HepG2 (cell line): ENCODE data around the gene PUS3. TPM values are rescaled to one million over a fixed set of nuclear protein-coding genes. Genes with fewer than 3 reads are reported as not detected.

Experiments
- ASH2L ChIP-seq: fragments of 300-600, 200-600 bp; sonication (generic); IDR thresholded peaks from 2 replicates; pipeline ENCODE4 v1.7.0; 2017; ENCODE audit warnings: low read depth, mild to moderate bottlenecking, moderate library complexity, mixed read lengths, low read length; ENCODE audit not compliant: insufficient read length
- ATF4 ChIP-seq, 2 experiments: fragments of 450-650 bp in 1 of 2; sonication (generic) in 1 of 2; formaldehyde crosslinking; IDR thresholded peaks; 2 replicates each; pipeline versions ENCODE4 v1.5.0 to v1.8.0; 2020 to 2022; ENCODE audit warnings: mild to moderate bottlenecking in 1 of 2, missing genetic modification reagents in 1 of 2
- BCL3 ChIP-seq: sonication (generic); formaldehyde crosslinking; IDR thresholded peaks from 2 replicates; pipeline ENCODE4 v1.5.1; 2020; ENCODE audit warnings: mild to moderate bottlenecking, missing genetic modification reagents, moderate library complexity
- DZIP1 ChIP-seq: sonication (generic); formaldehyde crosslinking; IDR thresholded peaks from 2 replicates; pipeline ENCODE4 v1.5.0; 2020; ENCODE audit warnings: mild to moderate bottlenecking, missing genetic modification reagents
- E2F5 ChIP-seq: sonication (generic); formaldehyde crosslinking; conservative IDR thresholded peaks from 2 replicates; pipeline ENCODE4 v1.4.0; 2020; ENCODE audit warnings: missing genetic modification reagents
- HNF4G ChIP-seq, 2 experiments: sonication (generic) in 1 of 2; formaldehyde crosslinking in 1 of 2; IDR thresholded peaks; 2 replicates each; pipeline versions ENCODE4 v1.4.0 to v1.6.1; 2011 to 2020; ENCODE audit warnings: borderline replicate concordance in 2 of 2, low read depth in 2 of 2, mild to moderate bottlenecking in 2 of 2, low read length in 1 of 2, missing genetic modification reagents in 1 of 2, moderate library complexity in 1 of 2
- NR2C2 ChIP-seq: sonication (generic); formaldehyde crosslinking; IDR thresholded peaks from 2 replicates; pipeline ENCODE4 v1.4.0; 2020; ENCODE audit warnings: missing genetic modification reagents, mild to moderate bottlenecking, moderate library complexity, borderline replicate concordance
- PRDM4 ChIP-seq: sonication (generic); formaldehyde crosslinking; IDR thresholded peaks from 2 replicates; pipeline ENCODE4 v1.9.0; 2021; ENCODE audit warnings: missing genetic modification reagents, borderline replicate concordance
- ZBTB4 ChIP-seq: sonication (generic); formaldehyde crosslinking; IDR thresholded peaks from 2 replicates; pipeline ENCODE4 v1.4.0; 2020; ENCODE audit warnings: missing genetic modification reagents, mild to moderate bottlenecking, borderline replicate concordance
- ZNF225 ChIP-seq: sonication (generic); formaldehyde crosslinking; IDR thresholded peaks from 2 replicates; pipeline ENCODE4 v1.4.0; 2020; ENCODE audit warnings: mild to moderate bottlenecking, missing genetic modification reagents
- ZNF276 ChIP-seq: sonication (generic); formaldehyde crosslinking; IDR thresholded peaks from 2 replicates; pipeline ENCODE4 v1.4.0; 2020; ENCODE audit warnings: mild to moderate bottlenecking, low read depth, missing genetic modification reagents
- ZNF546 ChIP-seq: sonication (generic); formaldehyde crosslinking; conservative IDR thresholded peaks from 2 replicates; pipeline ENCODE4 v1.8.1; 2023; ENCODE audit warnings: mild to moderate bottlenecking, missing genetic modification reagents
- polyA plus RNA-seq, 8 experiments: library from polyadenylated mRNA; depleted of rRNA in 3 of 8; stranded (reverse) in 7 of 8; unstranded in 1 of 8; fragments of >200 nt; fragmentation: Illumina TruSeq in 4 of 8; extraction: Trizol in 4 of 8; gene quantifications; 2 replicates each; pipeline versions ENCODE4 v1.2.1 to v1.2.3, GENCODE V29; 2011 to 2016; ENCODE audit warnings: low read depth in 4 of 8, missing spikeins in 1 of 8, mixed read lengths in 1 of 8; ENCODE audit not compliant: insufficient read depth in 1 of 8
- total RNA-seq, 5 experiments: library from RNA; depleted of rRNA; stranded (reverse); fragments of >200 nt; fragmentation: Illumina TruSeq; extraction: Trizol; gene quantifications; 2 replicates each; pipeline ENCODE4 v1.2.3, GENCODE V29; 2016; ENCODE audit warnings: low read depth in 1 of 5

The PUS3 gene
- total and polyA plus RNA-seq, 2 of the 13 experiments (the other 11 are each of a cell fraction or from before 2014, with no cell fraction given): 6.0 to 18.2 TPM

GRCh38 chr11:125902927-125903710, at the start of gene PUS3 (continued):
- no peak for TF ChIP-seq ATF4 (CRISPR knock-in tag; IDR thresholded peaks at IDR 0.05)
- no peak for TF ChIP-seq DZIP1 (CRISPR knock-in tag)
- no peak for TF ChIP-seq E2F5 (CRISPR knock-in tag)
- TF ChIP-seq ASH2L: peak; percentile 79
- no peak for TF ChIP-seq HNF4G (IDR thresholded peaks at IDR 0.05; ENCODE audit: borderline replicate concordance, low read depth, low read length)
- TF ChIP-seq HNF4G (CRISPR knock-in tag; IDR thresholded peaks at IDR 0.05; ENCODE audit: borderline replicate concordance, low read depth): no peak
- TF ChIP-seq BCL3 (CRISPR knock-in tag): no peak
- no peak for TF ChIP-seq PRDM4
- TF ChIP-seq ZNF276: no peak
- TF ChIP-seq ZNF546 (CRISPR knock-in tag): no peak
- TF ChIP-seq ZBTB4 (CRISPR knock-in tag): no peak
- TF ChIP-seq NR2C2 (CRISPR knock-in tag): peak; percentile 20; the same call in 1 of the 2 replicates
- TF ChIP-seq ZNF225 (CRISPR knock-in tag): no peak
